AG04449 (cell line): ENCODE data around the gene MUCL3.
"Not testable (repeated sequence)": the region's sequence is repeated elsewhere in the genome, so short reads cannot be mapped to it uniquely, and the experiment has no call there.

Experiments used
- CTCF ChIA-PET: fragments of 350-600 bp; formaldehyde crosslinking; extraction: SDS; loops from one replicate; lab custom pipeline; 2021; ENCODE audit warnings: antibody characterized with exemption; lab: Yijun Ruan, JAX
- POLR2A ChIA-PET: fragments of 400-600, 350-600 bp; formaldehyde crosslinking; extraction: SDS; loops from one replicate; lab custom pipeline; 2020; ENCODE audit warnings: antibody characterized with exemption, inconsistent platforms; lab: Yijun Ruan, JAX
- DNase-seq: peaks from one replicate; pipeline ENCODE4 v3.0.0-alpha.2; 2010; ENCODE audit warnings: low read depth, low spot score
- H3K4me3 ChIP-seq: 2 replicates; pipeline ENCODE4 v1.5.1; 2011; ENCODE audit warnings: low read depth, mild to moderate bottlenecking, control low read depth, low read length
- CTCF ChIP-seq: IDR thresholded peaks from one replicate; pipeline ENCODE4 v1.5.1; 2011; ENCODE audit warnings: mild to moderate bottlenecking, moderate library complexity, low read length, control low read depth, inconsistent platforms; ENCODE audit not compliant: insufficient read depth; ENCODE audit errors: missing control alignments

Gene MUCL3

GRCh38 chr6:30900863-30901417 is 39.8 kb upstream of the MUCL3 start:
- no peak overlapping the region for H3K4me3 ChIP-seq
- no peak for TF ChIP-seq CTCF
- POLR2A ChIA-PET, result no interaction called here
- DNase-seq, result no peak
- CTCF ChIA-PET, result interaction anchor here (6.6 to 24.2 kb wide), 2 partner anchors 14 to 175 kb away, joined by 47 to 1346 read pairs; partner anchors contain the start of gene VARS2

GRCh38 chr6:30901436-30901835 is 39.3 kb upstream of the MUCL3 start:
- CTCF ChIA-PET, result interaction anchor here (0.8 to 24.2 kb wide), 3 partner anchors 12 to 174 kb away, joined by 3 to 1346 read pairs (median 47); partner anchors contain the start of gene VARS2
- POLR2A ChIA-PET, result no interaction called here
- TF ChIP-seq CTCF, result no peak
- no peak overlapping the region for H3K4me3 ChIP-seq
- DNase-seq, result no peak

GRCh38 chr6:30902196-30902595 is 38.6 kb upstream of the MUCL3 start:
- CTCF ChIA-PET, result interaction anchor here (0.8 to 24.2 kb wide), 3 partner anchors 13 to 174 kb away, joined by 3 to 1346 read pairs (median 47); partner anchors contain the start of gene VARS2
- H3K4me3 ChIP-seq, DNase-seq, POLR2A ChIA-PET: not testable (repeated sequence)

GRCh38 chr6:30902709-30903108 is 38.1 kb upstream of the MUCL3 start:
- ChIA-PET POLR2A (no interaction called here), CTCF (interaction anchor here (6.6 to 24.2 kb wide), 2 partner anchors 12 to 173 kb away, joined by 47 to 1346 read pairs; partner anchors contain the start of gene VARS2)
- no peak for TF ChIP-seq CTCF
- H3K4me3 ChIP-seq, result no peak overlapping the region
- DNase-seq, result no peak

- no peak for TF ChIP-seq CTCF
- CTCF ChIA-PET, result interaction anchor here (6.6 to 24.2 kb wide), 2 partner anchors 12 to 172 kb away, joined by 47 to 1346 read pairs; partner anchors contain the start of gene VARS2
- POLR2A ChIA-PET, result no interaction called here
These were observed 37.5 kb upstream of the MUCL3 start for GRCh38 chr6:30903236-30903635.

GRCh38 chr6:30907290-30907757 is 33.4 kb upstream of the MUCL3 start:
- peak overlapping the region; percentile 89 for H3K4me3 ChIP-seq
- ChIA-PET POLR2A (interaction anchor here (0.6 kb wide), 1 partner anchor 85 kb away, joined by 3 read pairs; no protein-coding TSS in a partner anchor), CTCF (interaction anchor here (0.6 to 24.2 kb wide), 8 partner anchors 8 to 168 kb away, joined by 4 to 1346 read pairs (median 7); partner anchors contain the start of gene VARS2)
- DNase-seq, result not testable (repeated sequence)

More at GRCh38 chr6:30903236-30903635, 37.5 kb upstream of the MUCL3 start:
- no peak overlapping the region for H3K4me3 ChIP-seq
- DNase-seq, result no peak

GRCh38 chr6:30907758-30908591 is 32.8 kb upstream of the MUCL3 start, which contains the start of gene GTF2H4:
GTF2H4 (plus strand) TSS chr6:30908207.
- ChIA-PET CTCF (interaction anchor here (1.0 to 24.2 kb wide), 5 partner anchors 9 to 168 kb away, joined by 4 to 1346 read pairs (median 4); no protein-coding TSS in a partner anchor), POLR2A (interaction anchor here (0.6 kb wide), 1 partner anchor 85 kb away, joined by 3 read pairs; no protein-coding TSS in a partner anchor)
- no peak for TF ChIP-seq CTCF
- peak within 1 kb of the TSS; percentile 89 for H3K4me3 ChIP-seq
- DNase-seq, result peak; percentile 86
